ENCODE measurements around the gene FBLN5. TPM values are rescaled to one million over a fixed set of nuclear protein-coding genes. Genes with fewer than 3 reads are reported as not detected.

Gene FBLN5
- total RNA-seq, 1 experiment from 2014 or later, result 1.0 TPM

- no peaks in the 10 kb centered on the region for H4K20me1 ChIP-seq (ENCODE audit: control insufficient read depth, insufficient read depth, insufficient read length)
- no peak overlapping the region for H2BK5ac ChIP-seq (ENCODE audit: insufficient read length, low read length)
- no peak for DNase-seq
- H2BK12ac ChIP-seq (ENCODE audit: insufficient read length, low read depth, low read length), result no peak overlapping the region
- peaks cover 8 to 38% (median 32%) of the 10 kb centered on the region in 3 experiments for H3K36me3 Mint-ChIP-seq (ENCODE audit: insufficient read depth in 1 of 3, low read depth in 3 of 3)
- no peak overlapping the region for H4K5ac ChIP-seq (ENCODE audit: insufficient read length, low read depth, low read length)
- no peak overlapping the region for H2BK20ac ChIP-seq (ENCODE audit: low read depth, low read length, poor library complexity, severe bottlenecking)
- no peaks in the 10 kb centered on the region for H3K9me3 ChIP-seq (ENCODE audit: control insufficient read depth, low read depth, low read length)
- WGBS (ENCODE audit: extremely low coverage, insufficient read length, low lambda C conversion rate), result no CpG with 5 or more reads among the region's 2 CpGs
- H3K56ac ChIP-seq (ENCODE audit: insufficient read length, low read depth, low read length), result no peak overlapping the region
- H3K9me3 Mint-ChIP-seq, result no peaks in the 10 kb centered on the region
- no peak overlapping the region for H3K4me2 ChIP-seq (ENCODE audit: insufficient read depth, insufficient read length, low read length)
- H3K4me3 Mint-ChIP-seq, result no peak overlapping the region
- no peak overlapping the region for H3T11ph ChIP-seq (ENCODE audit: low read length)
- no peak overlapping the region for H3K23ac ChIP-seq (ENCODE audit: insufficient read length, low read depth, low read length)
- H3K4me1 Mint-ChIP-seq, result no peaks in the 10 kb centered on the region
- no peaks in the 10 kb centered on the region for H3K79me2 ChIP-seq (ENCODE audit: insufficient read depth, low read length)
- no peak overlapping the region for H3K9ac ChIP-seq (ENCODE audit: extremely low read depth, insufficient read length, low read length)
- no peaks in the 10 kb centered on the region for H3K79me1 ChIP-seq (ENCODE audit: insufficient read depth, low read depth, low read length, poor library complexity, severe bottlenecking)
- TF ChIP-seq CTCF (conservative IDR thresholded peaks at IDR 0.05), result no peak
- H3K4me1 ChIP-seq (ENCODE audit: insufficient read depth, low read length), result no peaks in the 10 kb centered on the region
- H3K4ac ChIP-seq (ENCODE audit: low read depth, low read length), result no peak overlapping the region
- H3K27me3 ChIP-seq (ENCODE audit: insufficient read depth, low read length), result no peaks in the 10 kb centered on the region
- H2BK120ac ChIP-seq (ENCODE audit: low read depth, low read length, poor library complexity, severe bottlenecking), result no peak overlapping the region
- no peak overlapping the region for H4K91ac ChIP-seq (ENCODE audit: insufficient read length, low read depth, low read length)
- no peak overlapping the region for H3K27ac ChIP-seq (ENCODE audit: insufficient read length, low read depth, low read length)
- H4K8ac ChIP-seq (replicated peaks; ENCODE audit: insufficient read length, low read depth, low read length), result no peak overlapping the region
- H2AK5ac ChIP-seq (ENCODE audit: insufficient read length, low read length), result no peak overlapping the region
- H2BK15ac ChIP-seq (ENCODE audit: low read depth, low read length), result no peak overlapping the region
- no peaks in the 10 kb centered on the region for H3K27me3 Mint-ChIP-seq (ENCODE audit: low read depth)
- no peak overlapping the region for H3K14ac ChIP-seq (ENCODE audit: insufficient read depth, low read length)
- H3K23me2 ChIP-seq (ENCODE audit: insufficient read length, low read depth, low read length, poor library complexity, severe bottlenecking), result no peaks in the 10 kb centered on the region
- H2AFZ ChIP-seq (ENCODE audit: low read length), result no peak overlapping the region
- no peak overlapping the region for H3K18ac ChIP-seq (ENCODE audit: insufficient read length, low read depth, low read length)
- H3K27ac Mint-ChIP-seq, result no peak overlapping the region
Observed at GRCh38 chr14:91971188-91971778, 23.8 kb upstream of the FBLN5 start.

All from H9 (cell line).